Raji (cell line): ENCODE measurements around the gene TBX21.

ENCODE experiments used
- POLR2A ChIP-seq: IDR thresholded peaks from 2 replicates; pipeline ENCODE4 v1.6.1; 2011; ENCODE audit warnings: low read depth, low read length, control low read depth; ENCODE audit not compliant: insufficient read depth

TBX21 gene

DNA sequence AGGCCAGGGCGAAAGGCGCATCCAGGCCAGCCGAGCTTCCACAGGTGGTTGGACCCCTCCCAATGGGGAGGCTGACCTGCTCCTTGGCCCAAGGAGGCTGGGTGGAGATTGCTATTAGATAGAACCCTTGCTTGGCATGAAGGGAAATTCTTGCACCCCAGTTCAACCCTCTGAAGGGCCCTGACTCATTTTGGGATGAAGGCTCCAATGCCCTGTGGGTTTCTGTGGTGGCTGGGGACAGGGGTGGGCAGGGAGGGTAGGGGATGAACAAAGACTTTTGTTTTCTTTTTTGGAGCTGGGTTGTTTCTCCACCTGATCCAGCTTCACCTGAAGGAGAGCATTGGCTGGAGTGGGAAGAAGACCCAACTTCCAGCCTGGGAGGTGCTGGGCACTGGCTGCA lies 16.7 kb upstream of the TBX21 start:
- no peak for TF ChIP-seq POLR2A

DNA sequence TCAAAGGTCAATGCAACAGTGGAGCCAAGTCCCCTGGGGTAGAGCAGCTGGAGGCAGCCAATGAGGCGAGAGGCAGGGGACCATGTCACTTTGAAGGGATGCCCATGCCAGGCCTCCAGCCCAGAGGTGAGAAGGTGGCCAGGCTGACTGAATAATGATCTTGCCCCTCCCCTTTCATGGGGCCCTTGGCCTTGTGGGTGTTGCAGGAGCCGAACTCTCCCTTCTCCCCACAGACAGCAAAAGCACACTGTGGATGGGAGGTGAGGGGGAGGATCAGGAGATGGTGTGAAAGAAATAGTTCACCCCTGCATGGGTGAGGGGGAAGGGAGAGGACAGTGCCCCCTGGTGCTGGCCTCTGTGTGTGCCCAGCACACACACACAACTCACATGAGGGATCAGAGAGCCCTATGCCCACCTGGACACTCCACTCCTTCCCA lies 15.8 kb upstream of the TBX21 start:
- no peak for TF ChIP-seq POLR2A

DNA sequence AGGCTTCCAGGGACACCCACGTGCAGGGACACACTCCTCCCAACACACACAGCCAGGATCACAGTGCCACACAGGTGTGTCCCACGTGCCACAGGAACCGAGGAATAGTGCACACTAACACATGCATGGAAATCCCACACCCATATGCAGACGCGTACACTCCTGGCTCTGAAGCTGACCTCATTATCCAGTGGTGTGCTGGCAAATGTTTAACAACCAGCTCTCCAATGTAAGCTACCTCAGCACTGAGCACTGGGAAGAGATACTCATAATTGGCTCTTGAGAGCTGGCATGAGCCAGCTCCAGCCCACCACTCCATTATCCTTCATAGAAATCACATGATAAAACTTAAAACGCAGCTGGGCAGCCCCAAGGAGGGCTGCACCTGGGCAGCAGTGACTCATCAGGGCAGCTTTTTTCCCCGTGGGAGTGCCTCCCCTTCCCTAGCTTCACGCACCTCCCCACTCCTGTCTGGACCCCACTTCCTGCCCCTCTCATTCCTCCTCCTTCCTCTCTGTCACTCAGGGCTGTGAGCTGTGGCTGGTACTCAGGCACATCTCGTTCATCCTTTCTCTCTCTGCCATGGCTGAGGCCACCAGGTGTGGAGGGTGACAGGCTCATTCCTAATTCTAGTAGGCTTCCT lies 14.9 kb upstream of the TBX21 start:
- TF ChIP-seq POLR2A, result no peak

GRCh38 chr17:47718634-47719405 lies 14.2 kb upstream of the TBX21 start:
- no peak for TF ChIP-seq POLR2A

- no peak for TF ChIP-seq POLR2A
These were observed 13.5 kb upstream of the TBX21 start for GRCh38 chr17:47719411-47720152.

- no peak for TF ChIP-seq POLR2A
These were observed 12.8 kb upstream of the TBX21 start for GRCh38 chr17:47720196-47720595.

DNA sequence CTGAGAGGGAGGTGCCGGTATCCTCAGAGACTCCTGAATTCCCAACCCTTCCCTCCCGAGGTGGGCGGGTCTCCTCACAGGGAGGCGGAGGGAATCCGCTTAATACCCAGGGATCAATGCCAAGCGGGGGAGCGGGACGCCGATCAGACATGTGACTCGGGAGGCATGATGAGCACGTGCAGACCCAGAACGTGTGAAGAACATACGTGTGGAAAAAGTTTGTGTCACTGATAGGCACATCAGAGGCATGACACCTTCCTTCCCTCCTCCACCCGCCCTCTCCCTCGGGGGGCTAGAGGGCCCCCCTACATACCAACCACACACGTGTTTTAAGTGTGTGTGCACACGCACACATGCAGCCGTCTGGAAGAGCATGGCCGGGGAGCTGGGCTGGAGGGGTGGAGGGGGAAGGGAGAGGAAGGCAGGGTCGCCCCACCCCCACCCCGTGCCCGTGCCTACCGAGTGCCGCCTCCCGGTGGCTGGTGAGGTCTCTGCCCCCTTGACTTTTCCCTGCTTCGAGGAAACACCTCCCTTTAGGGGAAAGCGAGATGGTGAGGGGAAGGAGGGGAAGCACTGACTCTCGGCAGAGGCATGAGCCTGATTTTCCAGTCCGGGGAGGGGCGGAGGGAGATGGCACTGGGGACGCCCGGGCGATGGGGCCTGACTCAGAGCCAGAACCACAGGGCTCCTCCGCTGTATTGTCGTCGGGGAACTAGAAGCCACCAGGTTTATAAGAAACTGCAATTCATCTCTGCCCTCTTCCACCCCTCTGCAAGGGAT lies 12.1 kb upstream of the TBX21 start:
- no peak for TF ChIP-seq POLR2A

GRCh38 chr17:47721725-47722124 lies 11.3 kb upstream of the TBX21 start:
- TF ChIP-seq POLR2A, result no peak

DNA sequence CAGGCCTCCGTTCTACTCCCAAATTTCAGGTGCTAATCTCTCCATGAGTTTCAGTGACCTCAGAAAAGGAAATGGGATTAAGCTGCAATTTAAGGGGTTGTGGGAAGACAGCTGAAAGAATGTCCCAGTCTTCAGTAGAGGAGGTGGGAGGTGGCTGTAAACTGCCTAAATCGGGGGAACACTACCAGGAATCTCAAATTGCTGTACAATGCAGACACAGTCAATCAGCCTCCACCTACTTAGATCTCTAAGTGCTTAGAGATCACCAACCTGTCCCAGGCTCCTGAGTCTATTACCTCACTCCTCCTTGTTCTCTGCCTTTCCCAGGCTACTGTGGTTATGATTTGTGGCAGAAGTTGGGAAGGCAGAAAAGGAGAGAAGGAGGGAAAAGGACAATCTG lies 8.3 kb upstream of the TBX21 start:
- TF ChIP-seq POLR2A, result no peak

- TF ChIP-seq POLR2A, result no peak
These were observed 7.5 kb upstream of the TBX21 start for GRCh38 chr17:47725446-47726111.

GRCh38 chr17:47726796-47727703 lies 6.0 kb upstream of the TBX21 start:
- TF ChIP-seq POLR2A, result no peak

DNA sequence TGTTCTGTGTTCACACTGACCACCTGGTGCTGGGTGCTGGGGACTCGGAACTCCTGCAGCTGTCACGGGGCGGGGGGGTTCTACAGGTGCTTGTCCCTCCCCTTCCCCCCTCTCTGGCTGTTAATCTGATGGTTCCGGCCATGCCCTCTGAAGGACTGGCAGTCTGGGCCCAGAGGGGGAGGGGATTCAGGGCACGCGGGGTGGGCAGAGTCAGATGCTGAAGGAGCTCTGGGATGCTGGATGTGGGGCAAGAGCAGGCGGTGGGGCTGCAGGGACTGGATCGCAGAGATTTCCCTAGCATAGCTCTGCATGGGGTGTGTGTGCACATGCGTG lies 5.4 kb upstream of the TBX21 start:
- no peak for TF ChIP-seq POLR2A

GRCh38 chr17:47728214-47728877 lies 4.7 kb upstream of the TBX21 start:
- no peak for TF ChIP-seq POLR2A
